ENCODE results near the gene TCF4. TPM values are rescaled to one million over a fixed set of nuclear protein-coding genes. Genes with fewer than 3 reads are reported as not detected.

TCF4 gene
- total RNA-seq, 2 experiments from 2014 or later, result 75.9 to 76.0 TPM

GRCh38 chr18:55629133-55629532, 41.1 kb upstream of the TCF4 start:
- Histone ChIP-seq H3K9me2 (ENCODE audit: insufficient read depth, low read length) (no peaks in the 10 kb centered on the region), H2AFZ (ENCODE audit: low read length) (no peak overlapping the region), H3K27ac (ENCODE audit: low read depth, low read length, poor library complexity, severe bottlenecking) (no peak overlapping the region), H4K20me1 (ENCODE audit: insufficient read depth, low read length) (no peaks in the 10 kb centered on the region), H3K4me1 (ENCODE audit: insufficient read depth, low read length, poor library complexity, severe bottlenecking) (no peaks in the 10 kb centered on the region), H3K4me3 (ENCODE audit: low read depth, low read length, poor library complexity, severe bottlenecking) (no peak overlapping the region), H3K36me3 (ENCODE audit: insufficient read depth, low read length) (no peaks in the 10 kb centered on the region), H3K4me2 (ENCODE audit: low read length) (no peak overlapping the region), H3K79me2 (ENCODE audit: insufficient read depth, low read depth, low read length) (no peaks in the 10 kb centered on the region), H3K9me3 (ENCODE audit: low read length) (no peaks in the 10 kb centered on the region)
- TF ChIP-seq EZH2phosphoT487 (IDR thresholded peaks at IDR 0.05; ENCODE audit: borderline replicate concordance, low read depth, low read length), result no peak
- no peak for TF ChIP-seq CTCF (conservative IDR thresholded peaks at IDR 0.05; ENCODE audit: low read length)
- no TSS peak for BruUV-seq (replicated peaks)
- DNase-seq (ENCODE audit: low spot score), result no peak
- CTCF ChIA-PET (ENCODE audit: unreplicated experiment), result no interaction called here
- POLR2A ChIA-PET, result no interaction called here
- intact Hi-C loops (cut with micrococcal nuclease; ENCODE audit: unreplicated experiment), result no loop called here

- Histone ChIP-seq H3K4me3 (ENCODE audit: low read depth, low read length, poor library complexity, severe bottlenecking) (no peak overlapping the region), H3K27ac (ENCODE audit: low read depth, low read length, poor library complexity, severe bottlenecking) (no peak overlapping the region), H3K4me1 (ENCODE audit: insufficient read depth, low read length, poor library complexity, severe bottlenecking) (no peaks in the 10 kb centered on the region), H4K20me1 (ENCODE audit: insufficient read depth, low read length) (no peaks in the 10 kb centered on the region), H3K9me2 (ENCODE audit: insufficient read depth, low read length) (no peaks in the 10 kb centered on the region), H3K4me2 (ENCODE audit: low read length) (no peak overlapping the region), H3K79me2 (ENCODE audit: insufficient read depth, low read depth, low read length) (no peaks in the 10 kb centered on the region), H3K36me3 (ENCODE audit: insufficient read depth, low read length) (no peaks in the 10 kb centered on the region), H3K9me3 (ENCODE audit: low read length) (no peaks in the 10 kb centered on the region), H2AFZ (ENCODE audit: low read length) (no peak overlapping the region)
- TF ChIP-seq EZH2phosphoT487 (IDR thresholded peaks at IDR 0.05; ENCODE audit: borderline replicate concordance, low read depth, low read length) (no peak), CTCF (conservative IDR thresholded peaks at IDR 0.05; ENCODE audit: low read length) (no peak)
- intact Hi-C loops (cut with micrococcal nuclease; ENCODE audit: unreplicated experiment), result no loop called here
- no peak for DNase-seq (ENCODE audit: low spot score)
- BruUV-seq (replicated peaks), result no TSS peak
- CTCF ChIA-PET (ENCODE audit: unreplicated experiment), result no interaction called here
- POLR2A ChIA-PET, result no interaction called here
These were observed 39.0 kb upstream of the TCF4 start for GRCh38 chr18:55627007-55627406.

GRCh38 chr18:55625901-55626300, 37.9 kb upstream of the TCF4 start:
- no peaks in the 10 kb centered on the region for H3K36me3 ChIP-seq (ENCODE audit: insufficient read depth, low read length)
- POLR2A ChIA-PET, result no interaction called here
- no peaks in the 10 kb centered on the region for H3K9me2 ChIP-seq (ENCODE audit: insufficient read depth, low read length)
- H3K4me3 ChIP-seq (ENCODE audit: low read depth, low read length, poor library complexity, severe bottlenecking), result no peak overlapping the region
- H3K9me3 ChIP-seq (ENCODE audit: low read length), result no peaks in the 10 kb centered on the region
- no peak for DNase-seq (ENCODE audit: low spot score)
- CTCF ChIA-PET (ENCODE audit: unreplicated experiment), result no interaction called here
- no peak for TF ChIP-seq EZH2phosphoT487 (IDR thresholded peaks at IDR 0.05; ENCODE audit: borderline replicate concordance, low read depth, low read length)
- no peak for TF ChIP-seq CTCF (conservative IDR thresholded peaks at IDR 0.05; ENCODE audit: low read length)
- H3K27ac ChIP-seq (ENCODE audit: low read depth, low read length, poor library complexity, severe bottlenecking), result no peak overlapping the region
- intact Hi-C loops (cut with micrococcal nuclease; ENCODE audit: unreplicated experiment), result no loop called here
- no peaks in the 10 kb centered on the region for H3K4me1 ChIP-seq (ENCODE audit: insufficient read depth, low read length, poor library complexity, severe bottlenecking)
- no peak overlapping the region for H2AFZ ChIP-seq (ENCODE audit: low read length)
- no peak overlapping the region for H3K4me2 ChIP-seq (ENCODE audit: low read length)
- H3K79me2 ChIP-seq (ENCODE audit: insufficient read depth, low read depth, low read length), result no peaks in the 10 kb centered on the region
- no TSS peak for BruUV-seq (replicated peaks)
- no peaks in the 10 kb centered on the region for H4K20me1 ChIP-seq (ENCODE audit: insufficient read depth, low read length)

Data from OCI-LY7 (cell line).